ENCODE results near the gene UBAP1L.
"Not testable (repeated sequence)": the region's sequence is repeated elsewhere in the genome, so short reads cannot be mapped to it uniquely, and the experiment has no call there.

UBAP1L gene

DNA sequence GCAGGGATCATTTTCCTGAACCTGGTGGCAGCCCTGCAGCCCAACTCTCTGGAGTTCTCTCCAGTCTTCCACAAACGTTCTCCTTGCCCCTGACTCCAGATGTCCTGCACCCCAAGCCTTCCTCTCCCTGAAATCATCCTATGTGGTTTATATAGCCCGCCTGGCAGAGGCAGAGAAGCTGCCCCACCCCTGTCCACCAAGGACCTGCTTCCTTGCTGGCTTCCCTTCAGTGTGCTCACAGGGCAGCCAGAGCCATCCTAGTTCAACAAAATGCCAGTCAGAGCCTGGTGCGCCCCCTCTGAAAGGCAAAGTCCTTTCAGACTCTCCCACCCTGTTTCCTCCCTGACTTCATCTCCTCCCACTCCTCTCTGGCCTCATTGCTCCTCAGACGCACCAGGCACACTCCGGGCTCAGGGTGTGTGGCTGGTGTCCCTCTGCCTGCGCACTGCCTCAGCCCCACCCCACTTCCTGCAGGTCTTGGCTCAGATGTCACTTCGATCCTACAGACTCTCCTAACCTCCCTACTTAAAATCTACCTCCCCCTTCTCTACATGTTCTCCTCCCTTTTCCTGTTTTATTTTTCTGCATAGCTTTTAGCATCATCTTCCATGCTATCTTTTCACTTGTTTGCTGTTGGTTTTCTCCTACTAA is 32.6 kb downstream of the UBAP1L start:
- peak; percentile 12 for DNase-seq

- no peak for DNase-seq
Measured at GRCh38 chr15:65081758-65082157, 33.2 kb downstream of the UBAP1L start.

- DNase-seq, result no peak
Measured at GRCh38 chr15:65081270-65081669, 33.7 kb downstream of the UBAP1L start.

GRCh38 chr15:65079580-65079979 is 35.4 kb downstream of the UBAP1L start:
- no peak for DNase-seq

DNA sequence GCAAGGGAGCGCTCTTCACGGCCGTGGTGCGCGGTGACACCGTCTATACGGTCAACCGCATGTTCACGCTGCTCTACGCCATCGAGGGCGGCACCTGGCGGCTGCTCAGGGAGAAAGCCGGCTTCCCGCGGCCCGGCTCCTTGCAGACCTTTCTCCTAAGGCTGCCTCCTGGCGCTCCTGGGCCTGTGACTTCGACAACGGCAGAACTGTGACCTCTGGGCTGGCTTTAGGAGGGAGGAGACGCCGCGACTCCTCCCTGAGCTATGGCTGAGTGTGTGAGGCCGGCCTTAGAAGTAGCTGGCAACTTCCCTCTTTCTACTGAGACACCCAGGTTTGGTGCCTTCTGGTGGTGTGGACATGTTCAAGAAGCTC is 37.0 kb downstream of the UBAP1L start:
- DNase-seq, result peak; percentile 45

DNA sequence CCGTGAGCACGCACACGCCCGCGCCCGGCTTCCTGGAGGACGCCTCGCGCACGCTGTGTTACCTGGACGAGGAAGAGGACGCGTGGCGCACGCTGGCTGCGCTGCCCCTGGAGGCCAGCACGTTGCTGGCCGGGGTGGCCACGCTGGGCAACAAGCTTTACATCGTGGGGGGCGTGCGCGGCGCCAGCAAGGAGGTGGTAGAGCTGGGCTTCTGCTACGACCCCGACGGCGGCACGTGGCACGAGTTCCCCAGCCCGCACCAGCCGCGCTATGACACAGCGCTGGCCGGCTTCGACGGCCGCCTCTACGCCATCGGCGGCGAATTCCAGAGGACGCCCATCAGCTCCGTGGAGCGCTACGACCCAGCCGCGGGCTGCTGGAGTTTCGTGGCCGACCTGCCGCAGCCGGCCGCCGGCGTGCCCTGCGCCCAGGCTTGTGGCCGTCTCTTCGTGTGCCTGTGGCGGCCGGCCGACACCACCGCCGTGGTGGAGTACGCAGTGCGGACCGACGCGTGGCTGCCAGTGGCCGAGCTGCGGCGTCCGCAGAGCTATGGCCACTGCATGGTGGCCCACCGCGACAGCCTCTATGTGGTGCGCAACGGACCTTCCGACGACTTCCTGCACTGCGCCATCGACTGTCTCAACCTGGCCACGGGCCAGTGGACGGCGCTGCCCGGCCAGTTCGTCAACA is 37.6 kb downstream of the UBAP1L start:
- DNase-seq, result no peak

- no peak for DNase-seq
Measured at GRCh38 chr15:65076486-65077290, 38.3 kb downstream of the UBAP1L start, which contains the start of gene KBTBD13. Gene KBTBD13, plus strand, starts transcription at chr15:65076746. Its CDS starts 70 bp downstream, at chr15:65076816.

- DNase-seq, result not testable (repeated sequence)
Measured at GRCh38 chr15:65075607-65076395, 39.2 kb downstream of the UBAP1L start.

DNA sequence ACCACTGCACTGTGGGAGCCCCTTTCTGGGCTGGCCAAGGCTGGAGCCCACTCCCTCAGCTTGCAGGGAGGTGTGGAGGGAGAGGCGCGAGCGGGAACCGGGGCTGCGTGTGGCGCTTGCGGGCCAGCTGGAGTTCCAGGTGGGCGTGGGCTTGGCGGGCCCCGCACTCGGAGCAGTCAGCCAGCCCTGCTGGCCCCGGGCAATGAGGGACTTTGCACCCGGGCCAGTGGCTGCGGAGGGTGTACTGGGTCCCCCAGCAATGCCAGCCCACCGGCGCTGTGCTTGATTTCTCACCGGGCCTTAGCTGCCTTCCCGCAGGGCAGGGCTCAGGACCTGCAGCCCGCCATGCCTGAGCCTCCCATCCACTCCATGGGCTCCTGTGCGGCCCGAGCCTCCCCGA is 40.1 kb downstream of the UBAP1L start:
- not testable (repeated sequence) for DNase-seq

DNA sequence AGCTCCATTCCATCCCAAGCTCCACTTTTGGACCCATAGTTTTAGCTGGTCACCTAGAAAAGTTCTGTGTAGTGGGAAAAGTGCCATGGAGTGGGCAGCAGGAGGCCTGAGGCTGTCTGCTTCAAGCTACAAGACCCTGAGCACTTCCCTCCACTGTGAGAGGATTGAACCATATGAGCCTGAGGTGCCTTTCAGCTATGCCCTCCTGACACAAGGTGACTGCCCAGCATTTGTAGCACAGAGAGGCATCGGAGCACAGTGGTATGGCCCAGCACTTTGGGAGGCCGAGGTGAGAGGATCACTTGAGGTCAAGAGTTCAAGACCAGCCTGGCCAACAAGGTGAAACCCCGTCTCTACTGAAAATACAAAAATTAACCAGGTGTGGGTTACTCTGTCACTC is 42.4 kb downstream of the UBAP1L start:
- no peak for DNase-seq

GRCh38 chr15:65072027-65072426 is 43.0 kb downstream of the UBAP1L start:
- DNase-seq, result no peak

- no peak for DNase-seq
Measured at GRCh38 chr15:65071381-65071811, 43.6 kb downstream of the UBAP1L start.

DNA sequence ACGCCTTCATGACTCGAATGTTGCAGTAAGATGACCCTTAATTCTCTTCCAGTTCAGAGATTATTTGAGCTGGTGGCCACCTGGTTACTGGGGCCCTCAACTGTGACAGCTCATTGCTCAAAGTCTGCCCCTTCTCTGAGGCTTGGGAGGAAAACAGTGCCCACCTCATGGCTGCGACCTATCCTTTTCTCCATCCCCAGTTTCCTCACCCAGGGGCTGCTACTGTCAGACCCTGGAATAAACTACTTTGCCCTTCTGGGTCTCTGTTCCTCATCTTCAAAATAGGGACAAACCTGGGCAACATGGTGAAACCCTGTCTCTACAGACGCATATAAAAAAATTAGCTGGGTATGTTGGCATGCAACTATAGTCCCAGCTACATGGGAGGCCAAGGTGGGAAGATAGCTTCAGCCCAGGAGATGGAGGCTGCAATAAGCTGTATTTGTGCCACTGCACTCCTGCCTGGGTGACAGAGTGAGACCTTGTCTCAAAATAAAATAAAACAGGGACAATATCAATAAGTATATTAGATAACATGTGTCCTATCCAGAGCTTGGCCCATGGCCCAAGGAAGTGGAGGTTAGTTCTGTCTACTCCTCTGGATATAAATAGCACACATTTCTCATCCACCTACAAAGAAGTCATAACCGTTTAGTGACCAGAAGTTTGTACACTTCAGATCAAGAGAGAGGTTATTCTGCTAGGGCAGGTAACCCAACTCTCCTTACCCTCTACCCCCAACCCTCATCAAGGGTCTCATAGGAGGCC is 45.0 kb downstream of the UBAP1L start:
- DNase-seq, result no peak

GRCh38 chr15:65069179-65069578 is 45.8 kb downstream of the UBAP1L start:
- no peak for DNase-seq

- DNase-seq, result no peak
Measured at GRCh38 chr15:65068403-65068788, 46.6 kb downstream of the UBAP1L start.

GRCh38 chr15:65067645-65068402 is 47.2 kb downstream of the UBAP1L start, which contains the start of gene RASL12:
Gene RASL12, minus strand, starts transcription at chr15:65067991. Its CDS starts 156 bp downstream, at chr15:65067835.
- no peak for DNase-seq

- DNase-seq, result no peak
Measured at GRCh38 chr15:65067317-65067644, 47.7 kb downstream of the UBAP1L start.

- DNase-seq, result no peak
Measured at GRCh38 chr15:65066635-65067316, 48.2 kb downstream of the UBAP1L start.

- DNase-seq, result no peak
Measured at GRCh38 chr15:65066001-65066634, 48.9 kb downstream of the UBAP1L start.

DNA sequence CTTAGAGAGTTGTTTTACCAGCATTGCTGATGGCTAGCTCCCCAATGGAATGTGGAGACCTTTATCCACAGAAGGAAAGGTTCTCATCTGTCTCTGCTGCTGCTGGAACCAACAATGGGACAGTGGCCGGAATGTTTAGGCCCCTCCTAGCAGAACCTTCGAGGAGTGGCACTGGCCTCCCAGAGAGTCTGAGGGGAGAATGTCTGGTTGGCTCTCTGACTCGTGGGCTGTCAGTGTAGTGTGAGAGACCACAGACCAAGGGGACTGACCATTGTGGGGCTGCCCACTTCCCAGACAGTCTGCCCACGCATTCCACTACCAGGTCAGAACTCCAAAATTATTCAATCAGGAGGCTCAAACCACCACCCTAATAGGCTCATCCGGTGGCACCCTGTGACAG is 52.3 kb downstream of the UBAP1L start:
- no peak for DNase-seq
